Neural cell (in vitro differentiated cells): ENCODE measurements around the gene ST8SIA4. TPM values are rescaled to one million over a fixed set of nuclear protein-coding genes. Genes with fewer than 3 reads are reported as not detected.

Source experiments
- H2AFZ ChIP-seq: fragments of 200-600, 300-800 bp; sonication (generic), shearing (Covaris generic); 2 replicates; pipeline ENCODE4 v1.6.0; 2014; ENCODE audit warnings: low read depth, mild to moderate bottlenecking, antibody characterized with exemption, low read length, moderate library complexity
- H3F3A ChIP-seq: fragments of 200-600 bp; shearing (Covaris generic); 2 replicates; pipeline ENCODE4 v1.6.1; 2016; ENCODE audit warnings: mild to moderate bottlenecking, moderate library complexity, mixed read lengths, antibody characterized with exemption, low read length; ENCODE audit not compliant: insufficient read depth, poor library complexity, severe bottlenecking
- H3K27ac ChIP-seq: fragments of 200-600, 300-800 bp; sonication (generic), shearing (Covaris generic); 2 replicates; pipeline ENCODE4 v1.5.1; 2014; ENCODE audit warnings: mild to moderate bottlenecking, low read length, moderate library complexity
- H3K27me3 ChIP-seq: fragments of 300-800, 200-600 bp; sonication (generic), shearing (Covaris generic); 2 replicates; pipeline ENCODE4 v1.6.0; 2014; ENCODE audit warnings: mild to moderate bottlenecking, low read depth, low read length, moderate library complexity; ENCODE audit not compliant: insufficient read depth
- H3K36me3 ChIP-seq: fragments of 300-800, 200-600 bp; sonication (generic), shearing (Covaris generic); 2 replicates; pipeline ENCODE4 v1.5.1; 2014; ENCODE audit warnings: mild to moderate bottlenecking, antibody characterized with exemption, low read length, moderate library complexity; ENCODE audit not compliant: insufficient read depth
- H3K4me2 ChIP-seq: fragments of 300-800, 200-600 bp; sonication (generic), shearing (Covaris generic); 2 replicates; pipeline ENCODE4 v1.6.0; 2014; ENCODE audit warnings: mild to moderate bottlenecking, low read length
- H3K4me3 ChIP-seq: fragments of 300-800, 200-600 bp; sonication (generic), shearing (Covaris generic); 2 replicates; pipeline ENCODE4 v1.5.1; 2014; ENCODE audit warnings: mild to moderate bottlenecking, low read length, moderate library complexity
- H3K79me2 ChIP-seq: fragments of 200-600 bp; shearing (Covaris generic); replicated peaks from 2 replicates; pipeline ENCODE4 v1.6.0; 2014; ENCODE audit warnings: mild to moderate bottlenecking, low read length, moderate library complexity; ENCODE audit not compliant: insufficient read depth
- H3K9ac ChIP-seq: fragments of 300-800, 200-600 bp; sonication (generic), shearing (Covaris generic); 2 replicates; pipeline ENCODE4 v1.6.1; 2016; ENCODE audit warnings: mild to moderate bottlenecking, low read length, mixed read lengths
- H3K9me2 ChIP-seq: fragments of 200-600 bp; shearing (Covaris generic); 2 replicates; pipeline ENCODE4 v1.6.1; 2016; ENCODE audit warnings: mild to moderate bottlenecking, low read length, mixed read lengths; ENCODE audit not compliant: insufficient read depth
- H3K9me3 ChIP-seq: fragments of 200-600, 300-800 bp; sonication (generic), shearing (Covaris generic); 2 replicates; pipeline ENCODE4 v1.6.1; 2016; ENCODE audit warnings: mild to moderate bottlenecking, mixed run types, low read length, moderate library complexity, mixed read lengths
- H4K20me1 ChIP-seq: fragments of 200-600 bp; shearing (Covaris generic); 2 replicates; pipeline ENCODE4 v1.6.1; 2016; ENCODE audit warnings: mild to moderate bottlenecking, mixed run types; ENCODE audit not compliant: insufficient read depth
- EP300 ChIP-seq: fragments of 450-650 bp; conservative IDR thresholded peaks from 2 replicates; pipeline ENCODE4 v1.6.1; 2014; ENCODE audit warnings: antibody characterized with exemption, mild to moderate bottlenecking, moderate library complexity; ENCODE audit not compliant: poor library complexity, severe bottlenecking
- EZH2 ChIP-seq: fragments of 200-600, 300-800 bp; shearing (Covaris generic), sonication (generic); IDR thresholded peaks from 2 replicates; pipeline ENCODE4 v1.6.1; 2014; ENCODE audit warnings: antibody characterized with exemption, low read length, borderline replicate concordance, mild to moderate bottlenecking; ENCODE audit not compliant: insufficient read depth, poor library complexity, severe bottlenecking
- MXI1 ChIP-seq: fragments of 450-650 bp; conservative IDR thresholded peaks from 2 replicates; pipeline ENCODE4 v1.6.1; 2014; ENCODE audit warnings: antibody characterized with exemption, mild to moderate bottlenecking; ENCODE audit not compliant: poor library complexity, severe bottlenecking
- POLR2AphosphoS5 ChIP-seq: IDR thresholded peaks from 2 replicates; pipeline ENCODE4 v1.6.1; 2012
- RAD21 ChIP-seq: fragments of 450-650 bp; conservative IDR thresholded peaks from 2 replicates; pipeline ENCODE4 v1.6.1; 2014; ENCODE audit warnings: antibody characterized with exemption, mild to moderate bottlenecking, moderate library complexity
- SMC3 ChIP-seq: fragments of 450-650 bp; conservative IDR thresholded peaks from 2 replicates; pipeline ENCODE4 v1.6.1; 2014; ENCODE audit warnings: antibody characterized with exemption, mild to moderate bottlenecking, moderate library complexity; ENCODE audit not compliant: poor library complexity
- TAF1 ChIP-seq: IDR thresholded peaks from 2 replicates; pipeline ENCODE4 v1.6.1; 2012; ENCODE audit warnings: low read depth
- polyA plus RNA-seq: library from polyadenylated mRNA; depleted of rRNA; stranded (reverse); fragments of >200 nt; gene quantifications from 2 replicates; pipeline ENCODE4 v1.2.3, GENCODE V29; 2014
- TF ChIP-seq, protein P1 (sequence below): fragments of 450-650 bp; IDR thresholded peaks from 2 replicates; pipeline ENCODE4 v1.5.1; 2014; ENCODE audit warnings: antibody characterized with exemption, mild to moderate bottlenecking, moderate library complexity; ENCODE audit not compliant: poor library complexity, severe bottlenecking
- TF ChIP-seq, protein P2 (sequence below): IDR thresholded peaks from 2 replicates; pipeline ENCODE4 v1.6.1; 2012; ENCODE audit warnings: borderline replicate concordance

The ST8SIA4 gene
- polyA plus RNA-seq, 1 donor from 2014 or later: 15.6 TPM

DNA sequence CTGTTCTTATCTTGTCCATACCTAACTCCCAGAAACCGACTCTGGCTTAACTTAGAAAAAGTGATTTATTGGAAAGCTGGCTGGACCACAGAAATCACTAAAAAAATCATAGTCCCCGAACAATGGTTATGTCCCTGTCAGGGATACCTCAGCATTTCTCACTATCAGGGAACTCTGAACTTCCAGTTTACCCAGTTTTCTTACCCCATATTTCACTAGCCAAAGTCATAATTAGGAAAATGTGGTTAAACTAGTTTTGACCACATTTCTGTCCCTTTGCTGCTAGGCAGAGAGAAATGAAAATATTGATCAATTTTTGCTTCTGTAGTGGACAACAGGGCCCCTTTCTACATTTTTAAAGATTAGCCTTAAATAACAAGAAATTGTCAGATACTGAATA, 38.2 kb downstream of the ST8SIA4 start (continued):
- no peak for TF ChIP-seq EZH2

DNA sequence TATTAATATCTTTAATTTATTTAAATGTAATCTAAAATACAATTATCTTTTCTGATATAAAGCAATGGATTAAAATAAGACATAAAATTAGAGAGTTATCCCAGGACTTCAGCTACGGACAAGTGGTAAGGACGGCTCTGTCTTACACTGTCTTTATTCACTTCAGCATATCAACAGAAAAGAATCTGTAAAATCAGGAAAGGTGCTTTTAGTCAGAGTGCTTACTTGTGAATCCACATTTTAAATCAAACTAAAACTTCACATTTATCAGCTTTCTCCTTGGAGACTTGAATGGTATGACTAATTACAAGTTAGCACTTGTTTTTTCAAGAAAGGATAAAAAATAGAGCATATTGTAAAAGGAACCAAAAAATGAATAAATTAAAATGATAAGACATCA, 39.3 kb downstream of the ST8SIA4 start:
- Histone ChIP-seq H3K79me2 (no peaks in the 10 kb centered on the region), H3K36me3 (no peaks in the 10 kb centered on the region), H2AFZ (no peak overlapping the region), H4K20me1 (no peaks in the 10 kb centered on the region), H3F3A (no peaks in the 10 kb centered on the region), H3K27ac (no peak overlapping the region), H3K27me3 (no peaks in the 10 kb centered on the region), H3K4me2 (no peak overlapping the region), H3K9me2 (no peaks in the 10 kb centered on the region), H3K9me3 (no peaks in the 10 kb centered on the region), H3K9ac (no peak overlapping the region), H3K4me3 (no peak overlapping the region)
- no peak for TF ChIP-seq SMC3
- TF ChIP-seq EP300: no peak
- no peak for TF ChIP-seq RAD21
- TF ChIP-seq, protein P1, sequence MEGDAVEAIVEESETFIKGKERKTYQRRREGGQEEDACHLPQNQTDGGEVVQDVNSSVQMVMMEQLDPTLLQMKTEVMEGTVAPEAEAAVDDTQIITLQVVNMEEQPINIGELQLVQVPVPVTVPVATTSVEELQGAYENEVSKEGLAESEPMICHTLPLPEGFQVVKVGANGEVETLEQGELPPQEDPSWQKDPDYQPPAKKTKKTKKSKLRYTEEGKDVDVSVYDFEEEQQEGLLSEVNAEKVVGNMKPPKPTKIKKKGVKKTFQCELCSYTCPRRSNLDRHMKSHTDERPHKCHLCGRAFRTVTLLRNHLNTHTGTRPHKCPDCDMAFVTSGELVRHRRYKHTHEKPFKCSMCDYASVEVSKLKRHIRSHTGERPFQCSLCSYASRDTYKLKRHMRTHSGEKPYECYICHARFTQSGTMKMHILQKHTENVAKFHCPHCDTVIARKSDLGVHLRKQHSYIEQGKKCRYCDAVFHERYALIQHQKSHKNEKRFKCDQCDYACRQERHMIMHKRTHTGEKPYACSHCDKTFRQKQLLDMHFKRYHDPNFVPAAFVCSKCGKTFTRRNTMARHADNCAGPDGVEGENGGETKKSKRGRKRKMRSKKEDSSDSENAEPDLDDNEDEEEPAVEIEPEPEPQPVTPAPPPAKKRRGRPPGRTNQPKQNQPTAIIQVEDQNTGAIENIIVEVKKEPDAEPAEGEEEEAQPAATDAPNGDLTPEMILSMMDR: no peak
- TF ChIP-seq, protein P2, sequence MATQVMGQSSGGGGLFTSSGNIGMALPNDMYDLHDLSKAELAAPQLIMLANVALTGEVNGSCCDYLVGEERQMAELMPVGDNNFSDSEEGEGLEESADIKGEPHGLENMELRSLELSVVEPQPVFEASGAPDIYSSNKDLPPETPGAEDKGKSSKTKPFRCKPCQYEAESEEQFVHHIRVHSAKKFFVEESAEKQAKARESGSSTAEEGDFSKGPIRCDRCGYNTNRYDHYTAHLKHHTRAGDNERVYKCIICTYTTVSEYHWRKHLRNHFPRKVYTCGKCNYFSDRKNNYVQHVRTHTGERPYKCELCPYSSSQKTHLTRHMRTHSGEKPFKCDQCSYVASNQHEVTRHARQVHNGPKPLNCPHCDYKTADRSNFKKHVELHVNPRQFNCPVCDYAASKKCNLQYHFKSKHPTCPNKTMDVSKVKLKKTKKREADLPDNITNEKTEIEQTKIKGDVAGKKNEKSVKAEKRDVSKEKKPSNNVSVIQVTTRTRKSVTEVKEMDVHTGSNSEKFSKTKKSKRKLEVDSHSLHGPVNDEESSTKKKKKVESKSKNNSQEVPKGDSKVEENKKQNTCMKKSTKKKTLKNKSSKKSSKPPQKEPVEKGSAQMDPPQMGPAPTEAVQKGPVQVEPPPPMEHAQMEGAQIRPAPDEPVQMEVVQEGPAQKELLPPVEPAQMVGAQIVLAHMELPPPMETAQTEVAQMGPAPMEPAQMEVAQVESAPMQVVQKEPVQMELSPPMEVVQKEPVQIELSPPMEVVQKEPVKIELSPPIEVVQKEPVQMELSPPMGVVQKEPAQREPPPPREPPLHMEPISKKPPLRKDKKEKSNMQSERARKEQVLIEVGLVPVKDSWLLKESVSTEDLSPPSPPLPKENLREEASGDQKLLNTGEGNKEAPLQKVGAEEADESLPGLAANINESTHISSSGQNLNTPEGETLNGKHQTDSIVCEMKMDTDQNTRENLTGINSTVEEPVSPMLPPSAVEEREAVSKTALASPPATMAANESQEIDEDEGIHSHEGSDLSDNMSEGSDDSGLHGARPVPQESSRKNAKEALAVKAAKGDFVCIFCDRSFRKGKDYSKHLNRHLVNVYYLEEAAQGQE: no peak
- TF ChIP-seq POLR2AphosphoS5: no peak
- TF ChIP-seq MXI1: no peak
- no peak for TF ChIP-seq TAF1
- no peak for TF ChIP-seq EZH2

DNA sequence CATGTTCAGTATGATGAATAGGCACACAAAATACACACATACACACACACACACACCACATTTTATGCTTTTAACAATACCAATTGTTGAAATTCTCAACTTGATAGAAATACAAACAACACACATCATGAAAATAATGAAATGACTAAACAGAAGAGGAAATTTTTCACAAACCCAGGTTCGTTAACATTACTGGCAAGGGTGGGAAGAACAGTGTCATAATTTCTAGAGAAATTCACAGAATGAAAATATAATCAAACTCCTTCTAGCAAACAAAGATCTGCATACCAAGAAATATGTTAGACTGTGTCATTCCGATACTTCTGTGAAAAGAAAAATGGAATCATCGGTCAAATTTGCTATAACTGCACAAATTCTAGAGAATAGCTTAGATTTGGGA, 41.9 kb downstream of the ST8SIA4 start:
- no peaks in the 10 kb centered on the region for H4K20me1 ChIP-seq
- no peaks in the 10 kb centered on the region for H3K36me3 ChIP-seq
- H3K4me2 ChIP-seq: no peak overlapping the region
- TF ChIP-seq EP300 (no peak), EZH2 (no peak), SMC3 (no peak), RAD21 (no peak), MXI1 (no peak), POLR2AphosphoS5 (no peak), TAF1 (no peak)
- TF ChIP-seq, protein P1: no peak
- TF ChIP-seq, protein P2: no peak
- no peaks in the 10 kb centered on the region for H3K9me2 ChIP-seq
- H2AFZ ChIP-seq: no peak overlapping the region
- no peak overlapping the region for H3K4me3 ChIP-seq
- H3K9me3 ChIP-seq: no peaks in the 10 kb centered on the region
- H3K9ac ChIP-seq: no peak overlapping the region
- H3K79me2 ChIP-seq: no peaks in the 10 kb centered on the region
- no peak overlapping the region for H3K27ac ChIP-seq
- no peaks in the 10 kb centered on the region for H3K27me3 ChIP-seq
- no peaks in the 10 kb centered on the region for H3F3A ChIP-seq
